Parathyroid adenoma (tissue), 2 donors: ENCODE measurements around the gene NIN.

Source experiments
- H2AFZ ChIP-seq: fragments of 300-600 bp; sonication (generic); one replicate; pipeline ENCODE4 v1.7.0; 2017; ENCODE audit warnings: antibody characterized with exemption, mild to moderate bottlenecking
- H3K27ac ChIP-seq: fragments of 300-600 bp; sonication (generic); one replicate; pipeline ENCODE4 v1.7.0; 2017
- H3K27me3 ChIP-seq: fragments of 300-600 bp; sonication (generic); one replicate; pipeline ENCODE4 v1.7.0; 2017; ENCODE audit warnings: low read length; ENCODE audit not compliant: control insufficient read depth, insufficient read depth
- H3K36me3 ChIP-seq: fragments of 300-600 bp; sonication (generic); one replicate; pipeline ENCODE4 v1.7.0; 2017; ENCODE audit warnings: low read length; ENCODE audit not compliant: control insufficient read depth, insufficient read depth
- H3K4me1 ChIP-seq: fragments of 300-600 bp; sonication (generic); one replicate; pipeline ENCODE4 v1.7.0; 2017; ENCODE audit warnings: control low read depth
- H3K4me2 ChIP-seq: fragments of 300-600 bp; sonication (generic); one replicate; pipeline ENCODE4 v1.7.0; 2017; ENCODE audit warnings: low read length
- H3K4me3 ChIP-seq: fragments of 300-600 bp; sonication (generic); one replicate; pipeline ENCODE4 v1.7.0; 2017; ENCODE audit warnings: low read depth, low read length
- H3K79me2 ChIP-seq: fragments of 300-600 bp; sonication (generic); one replicate; pipeline ENCODE4 v1.7.0; 2017; ENCODE audit warnings: control low read depth
- H3K9ac ChIP-seq: fragments of 300-600 bp; sonication (generic); one replicate; pipeline ENCODE4 v1.7.0; 2017; ENCODE audit warnings: mild to moderate bottlenecking
- H3K9me3 ChIP-seq: fragments of 300-600 bp; sonication (generic); one replicate; pipeline ENCODE4 v1.7.0; 2017; ENCODE audit warnings: low read length; ENCODE audit not compliant: control insufficient read depth
- TF ChIP-seq, protein P1 (sequence below): fragments of 300-600 bp; sonication (generic); IDR thresholded peaks from one replicate; pipeline ENCODE4 v1.7.0; 2017; ENCODE audit warnings: antibody characterized with exemption, mild to moderate bottlenecking
- donor health status: primary hyperparathyroidism.

The NIN gene

DNA sequence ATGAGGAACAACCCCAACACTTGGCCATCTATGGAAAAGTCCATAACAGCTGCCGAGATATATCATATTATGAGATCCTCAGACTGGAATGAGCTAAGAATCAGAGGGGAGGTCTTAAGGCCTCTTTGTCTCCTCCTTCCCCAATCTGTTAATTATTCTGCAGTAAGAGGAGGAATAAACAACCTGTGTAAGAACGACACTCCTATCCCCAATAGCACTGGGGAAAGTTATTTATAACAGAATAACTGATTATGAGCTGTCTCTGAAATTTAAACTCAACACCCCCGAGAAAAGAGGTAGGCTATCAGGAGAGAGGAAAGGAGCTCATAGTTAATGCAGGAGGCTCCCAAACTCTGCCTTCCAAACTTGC is 68.0 kb downstream of the NIN start:
- Histone ChIP-seq H3K27me3 (no peaks in the 10 kb centered on the region), H3K4me1 (peaks cover 17% of the 10 kb centered on the region), H3K79me2 (no peaks in the 10 kb centered on the region), H3K4me3 (no peak overlapping the region), H3K36me3 (no peaks in the 10 kb centered on the region), H3K9ac (no peak overlapping the region), H3K9me3 (no peaks in the 10 kb centered on the region), H3K4me2 (no peak overlapping the region), H3K27ac (peak overlapping the region; percentile 64), H2AFZ (peak overlapping the region; percentile 66)
- TF ChIP-seq, protein P1, sequence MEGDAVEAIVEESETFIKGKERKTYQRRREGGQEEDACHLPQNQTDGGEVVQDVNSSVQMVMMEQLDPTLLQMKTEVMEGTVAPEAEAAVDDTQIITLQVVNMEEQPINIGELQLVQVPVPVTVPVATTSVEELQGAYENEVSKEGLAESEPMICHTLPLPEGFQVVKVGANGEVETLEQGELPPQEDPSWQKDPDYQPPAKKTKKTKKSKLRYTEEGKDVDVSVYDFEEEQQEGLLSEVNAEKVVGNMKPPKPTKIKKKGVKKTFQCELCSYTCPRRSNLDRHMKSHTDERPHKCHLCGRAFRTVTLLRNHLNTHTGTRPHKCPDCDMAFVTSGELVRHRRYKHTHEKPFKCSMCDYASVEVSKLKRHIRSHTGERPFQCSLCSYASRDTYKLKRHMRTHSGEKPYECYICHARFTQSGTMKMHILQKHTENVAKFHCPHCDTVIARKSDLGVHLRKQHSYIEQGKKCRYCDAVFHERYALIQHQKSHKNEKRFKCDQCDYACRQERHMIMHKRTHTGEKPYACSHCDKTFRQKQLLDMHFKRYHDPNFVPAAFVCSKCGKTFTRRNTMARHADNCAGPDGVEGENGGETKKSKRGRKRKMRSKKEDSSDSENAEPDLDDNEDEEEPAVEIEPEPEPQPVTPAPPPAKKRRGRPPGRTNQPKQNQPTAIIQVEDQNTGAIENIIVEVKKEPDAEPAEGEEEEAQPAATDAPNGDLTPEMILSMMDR: no peak

DNA sequence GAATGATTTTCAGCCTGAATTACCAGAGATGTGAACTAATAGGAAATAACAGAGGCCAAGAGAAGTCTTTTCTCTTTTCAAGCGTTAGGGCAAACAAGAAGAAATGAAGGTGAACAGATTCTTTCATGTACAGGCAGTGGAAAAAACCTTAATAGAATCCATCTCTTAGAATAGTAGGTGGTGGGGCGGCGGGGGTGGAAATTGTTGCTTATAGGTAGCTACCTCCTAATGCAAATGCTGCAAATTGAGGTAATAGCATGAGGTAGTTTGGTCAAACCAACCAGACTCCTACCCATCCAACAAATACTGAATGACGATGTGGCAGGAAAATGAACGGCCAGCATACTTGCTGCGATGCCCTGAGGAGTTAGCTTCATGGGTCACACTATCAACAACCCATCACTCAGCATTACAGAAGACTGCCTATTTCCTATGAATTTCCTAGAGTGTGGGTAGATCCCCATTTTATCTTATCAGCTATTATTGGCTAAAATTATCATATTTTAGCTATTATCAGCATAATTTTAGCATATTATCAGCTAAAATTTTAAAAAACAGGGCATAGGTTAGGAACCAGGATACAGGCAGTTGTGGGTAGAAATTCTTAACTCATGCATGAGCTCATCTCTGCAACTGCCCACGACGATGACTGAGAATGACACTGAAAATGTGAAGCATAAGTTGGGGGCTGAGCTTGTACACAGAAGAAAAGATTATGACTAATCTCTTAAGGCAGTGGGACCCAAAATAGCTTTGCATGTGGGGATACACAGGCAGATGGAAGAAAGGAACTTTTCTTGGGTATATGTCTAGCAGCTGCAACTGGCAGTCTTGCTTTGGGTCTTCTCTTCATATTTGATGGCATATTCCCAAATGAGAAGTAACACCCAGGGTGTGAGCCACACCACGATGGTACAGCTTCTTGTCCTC is 68.7 kb downstream of the NIN start:
- Histone ChIP-seq H3K27ac (peak overlapping the region; percentile 64), H3K4me2 (no peak overlapping the region), H3K4me3 (no peak overlapping the region), H3K9me3 (no peaks in the 10 kb centered on the region), H3K27me3 (no peaks in the 10 kb centered on the region), H3K4me1 (peaks cover 17% of the 10 kb centered on the region), H2AFZ (peak overlapping the region; percentile 66), H3K9ac (no peak overlapping the region), H3K79me2 (no peaks in the 10 kb centered on the region), H3K36me3 (no peaks in the 10 kb centered on the region)
- TF ChIP-seq, protein P1: no peak

DNA sequence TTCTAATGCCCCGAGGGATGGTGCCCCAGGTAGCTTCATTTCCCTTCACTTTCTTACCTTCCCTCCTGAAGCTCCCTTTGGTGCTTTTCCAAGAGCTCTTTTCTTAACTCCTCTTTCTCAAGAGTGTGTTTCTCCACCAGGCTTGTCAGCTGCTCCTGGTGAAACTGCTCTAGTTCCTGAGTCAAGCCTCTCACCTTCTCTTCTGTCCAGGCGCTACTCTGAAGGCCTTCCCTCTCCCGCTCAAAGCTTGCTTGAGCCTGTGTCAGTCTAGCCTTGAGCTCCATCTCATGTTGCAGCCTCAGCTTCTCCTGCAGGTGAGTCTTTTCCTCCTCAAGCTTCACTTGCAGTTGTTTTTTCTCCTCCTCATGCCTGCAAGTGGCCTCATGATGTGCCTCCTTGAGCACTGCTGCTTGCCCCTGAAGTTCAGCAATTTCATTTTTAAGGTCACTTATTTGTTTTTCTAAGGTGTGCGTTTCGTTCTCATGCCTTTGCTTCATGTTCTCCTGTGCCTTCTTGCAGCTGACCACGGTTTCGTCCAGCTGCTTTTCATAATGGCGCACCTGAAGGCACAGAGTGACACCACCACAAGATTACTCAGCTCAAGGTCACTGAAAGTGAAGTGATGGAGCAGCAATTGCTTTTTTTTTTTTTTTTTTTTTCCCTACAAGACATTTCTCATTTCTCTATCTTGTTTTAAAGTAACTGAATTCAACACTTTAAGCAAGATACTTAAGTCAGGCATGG is 71.0 kb downstream of the NIN start:
- Histone ChIP-seq H3K4me2 (no peak overlapping the region), H2AFZ (no peak overlapping the region), H3K4me1 (peaks cover 13% of the 10 kb centered on the region), H3K27me3 (no peaks in the 10 kb centered on the region), H3K9ac (no peak overlapping the region), H3K4me3 (no peak overlapping the region), H3K9me3 (no peaks in the 10 kb centered on the region), H3K79me2 (no peaks in the 10 kb centered on the region), H3K36me3 (no peaks in the 10 kb centered on the region), H3K27ac (no peak overlapping the region)
- TF ChIP-seq, protein P1: no peak

DNA sequence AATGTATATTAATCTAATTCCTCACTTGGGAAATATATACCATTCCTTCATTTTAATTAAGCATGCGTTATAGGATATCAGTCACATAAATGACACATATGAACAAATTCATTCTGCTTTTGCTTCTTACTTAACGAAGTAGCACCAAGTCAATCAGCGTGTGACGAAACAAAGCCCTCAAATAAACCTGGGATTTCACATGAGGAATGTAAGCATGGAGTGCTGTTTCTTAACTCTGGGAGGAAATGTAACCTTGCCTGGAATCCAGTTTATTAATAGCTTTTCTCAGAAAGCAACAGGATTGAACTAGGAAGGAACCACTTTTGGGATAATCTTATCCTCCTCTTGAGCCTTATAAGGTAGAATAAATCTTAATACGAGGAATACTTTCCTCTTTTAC is 72.0 kb downstream of the NIN start:
- H3K27ac ChIP-seq: no peak overlapping the region
- TF ChIP-seq, protein P1: no peak
- no peaks in the 10 kb centered on the region for H3K79me2 ChIP-seq
- no peak overlapping the region for H3K9ac ChIP-seq
- no peaks in the 10 kb centered on the region for H3K9me3 ChIP-seq
- no peak overlapping the region for H3K4me3 ChIP-seq
- no peaks in the 10 kb centered on the region for H3K27me3 ChIP-seq
- no peaks in the 10 kb centered on the region for H3K36me3 ChIP-seq
- H3K4me2 ChIP-seq: no peak overlapping the region
- no peak overlapping the region for H2AFZ ChIP-seq
- peaks cover 12% of the 10 kb centered on the region for H3K4me1 ChIP-seq
